Stimulated activated naive CD8-positive, alpha-beta T cell treated with anti-CD3 and anti-CD28 coated beads, Interleukin-15, amount 100 ng/mL, for 72 hours (primary cell): ENCODE measurements around the gene TRIOBP.
A peak's percentile ranks its signal among the peaks of the same experiment; 100 is the strongest.

ENCODE experiments used
- ATAC-seq: fragments of 150-1000 bp; cut with Tn5 transposase; 2 replicates; pipeline ENCODE4 v1.10.0; 2021; ENCODE audit warnings: mild to moderate bottlenecking, moderate library complexity
- DNase-seq, 2 donors: peaks; one replicate each; pipeline ENCODE4 v3.0.0; 2021 to 2022
- H3K27ac Mint-ChIP-seq, 2 donors: one replicate each; pipeline ENCODE4 v1.8.0; 2022; ENCODE audit warnings: mild to moderate bottlenecking in 2 of 2, mixed read lengths in 2 of 2, moderate library complexity in 2 of 2
- H3K27me3 Mint-ChIP-seq: one replicate; pipeline ENCODE4 v1.8.0; 2022; ENCODE audit warnings: mixed read lengths
- H3K4me1 Mint-ChIP-seq: one replicate; pipeline ENCODE4 v1.8.0; 2022; ENCODE audit warnings: mild to moderate bottlenecking, mixed read lengths
- H3K4me3 Mint-ChIP-seq, 2 donors: one replicate each; pipeline ENCODE4 v1.8.0; 2022; ENCODE audit warnings: mild to moderate bottlenecking in 2 of 2, mixed read lengths in 2 of 2, moderate library complexity in 1 of 2
- H3K9me3 Mint-ChIP-seq, 2 donors: one replicate each; pipeline ENCODE4 v1.8.0; 2022; ENCODE audit warnings: mixed read lengths in 2 of 2

Gene TRIOBP

GRCh38 chr22:37731804-37732471 is 35.1 kb downstream of the TRIOBP start:
- H3K27ac Mint-ChIP-seq: no peak overlapping the region
- DNase-seq (no peak), ATAC-seq (no peak)
- H3K27me3 Mint-ChIP-seq: no peaks in the 10 kb centered on the region
- no peak overlapping the region for H3K4me3 Mint-ChIP-seq
- no peaks in the 10 kb centered on the region for H3K4me1 Mint-ChIP-seq
- no peaks in the 10 kb centered on the region for H3K9me3 Mint-ChIP-seq

GRCh38 chr22:37732699-37733607 is 36.1 kb downstream of the TRIOBP start:
- DNase-seq (no peak), ATAC-seq (no peak)
- Mint-ChIP-seq H3K4me3 (no peak overlapping the region), H3K4me1 (no peaks in the 10 kb centered on the region), H3K27ac (peak overlapping the region in 1 of 2 donors; percentile 38), H3K27me3 (no peaks in the 10 kb centered on the region), H3K9me3 (no peaks in the 10 kb centered on the region)

GRCh38 chr22:37733625-37734401 is 37.0 kb downstream of the TRIOBP start:
- ATAC-seq: no peak
- Mint-ChIP-seq H3K9me3 (no peaks in the 10 kb centered on the region), H3K4me3 (no peak overlapping the region), H3K27ac (no peak overlapping the region), H3K27me3 (no peaks in the 10 kb centered on the region), H3K4me1 (no peaks in the 10 kb centered on the region)
- no peak for DNase-seq

GRCh38 chr22:37734402-37734700 is 37.5 kb downstream of the TRIOBP start:
- Mint-ChIP-seq H3K4me3 (no peak overlapping the region), H3K9me3 (no peaks in the 10 kb centered on the region), H3K4me1 (no peaks in the 10 kb centered on the region), H3K27ac (no peak overlapping the region), H3K27me3 (no peaks in the 10 kb centered on the region)
- DNase-seq: no peak
- ATAC-seq: no peak

GRCh38 chr22:37734964-37735451 is 38.2 kb downstream of the TRIOBP start:
- Mint-ChIP-seq H3K27me3 (no peaks in the 10 kb centered on the region), H3K4me3 (no peak overlapping the region), H3K4me1 (peaks cover 1% of the 10 kb centered on the region), H3K27ac (no peak overlapping the region), H3K9me3 (no peaks in the 10 kb centered on the region)
- ATAC-seq (no peak), DNase-seq (no peak)

GRCh38 chr22:37739035-37739434 is 42.2 kb downstream of the TRIOBP start:
- Mint-ChIP-seq H3K4me1 (peaks cover 21% of the 10 kb centered on the region), H3K27me3 (no peaks in the 10 kb centered on the region), H3K27ac (peak overlapping the region in 1 of 2 donors; percentile 30), H3K4me3 (no peak overlapping the region), H3K9me3 (no peaks in the 10 kb centered on the region)
- DNase-seq (no peak), ATAC-seq (no peak)

GRCh38 chr22:37739611-37740049 is 42.8 kb downstream of the TRIOBP start:
- H3K9me3 Mint-ChIP-seq: no peaks in the 10 kb centered on the region
- H3K27ac Mint-ChIP-seq: no peak overlapping the region
- no peak overlapping the region for H3K4me3 Mint-ChIP-seq
- no peak for ATAC-seq
- DNase-seq: no peak
- peaks cover 21% of the 10 kb centered on the region for H3K4me1 Mint-ChIP-seq
- no peaks in the 10 kb centered on the region for H3K27me3 Mint-ChIP-seq

- ATAC-seq (peak; percentile 77), DNase-seq (peak; percentile 30 to 45)
- Mint-ChIP-seq H3K4me1 (peaks cover 30% of the 10 kb centered on the region), H3K9me3 (no peaks in the 10 kb centered on the region), H3K27me3 (no peaks in the 10 kb centered on the region), H3K27ac (peak overlapping the region in 1 of 2 donors; percentile 72), H3K4me3 (peak overlapping the region; percentile 30 to 67)
These were observed 43.8 kb downstream of the TRIOBP start for GRCh38 chr22:37740455-37741311.

GRCh38 chr22:37741312-37741795 is 44.5 kb downstream of the TRIOBP start:
- Mint-ChIP-seq H3K9me3 (no peaks in the 10 kb centered on the region), H3K27ac (no peak overlapping the region), H3K4me3 (no peak overlapping the region), H3K27me3 (no peaks in the 10 kb centered on the region), H3K4me1 (peaks cover 30% of the 10 kb centered on the region)
- no peak for DNase-seq
- ATAC-seq: no peak

- H3K27ac Mint-ChIP-seq: no peak overlapping the region
- no peaks in the 10 kb centered on the region for H3K27me3 Mint-ChIP-seq
- H3K4me1 Mint-ChIP-seq: peaks cover 34% of the 10 kb centered on the region
- DNase-seq: no peak
- no peak for ATAC-seq
- H3K4me3 Mint-ChIP-seq: no peak overlapping the region
- no peaks in the 10 kb centered on the region for H3K9me3 Mint-ChIP-seq
These were observed 45.7 kb downstream of the TRIOBP start for GRCh38 chr22:37742376-37743171.

GRCh38 chr22:37744589-37744988 is 47.7 kb downstream of the TRIOBP start:
- no peak for DNase-seq
- no peaks in the 10 kb centered on the region for H3K27me3 Mint-ChIP-seq
- no peak for ATAC-seq
- no peaks in the 10 kb centered on the region for H3K9me3 Mint-ChIP-seq
- peak overlapping the region in 1 of 2 donors; percentile 1 for H3K4me3 Mint-ChIP-seq
- H3K4me1 Mint-ChIP-seq: peaks cover 52% of the 10 kb centered on the region
- H3K27ac Mint-ChIP-seq: no peak overlapping the region

- Mint-ChIP-seq H3K4me1 (peaks cover 47% of the 10 kb centered on the region), H3K4me3 (peak overlapping the region; percentile 85), H3K27ac (peak overlapping the region; percentile 92 to 95), H3K9me3 (no peaks in the 10 kb centered on the region), H3K27me3 (no peaks in the 10 kb centered on the region)
- ATAC-seq (peak; percentile 92), DNase-seq (peak; percentile 79 to 84)
These were observed 48.9 kb downstream of the TRIOBP start for GRCh38 chr22:37745548-37746365.

GRCh38 chr22:37746366-37747079 is 49.7 kb downstream of the TRIOBP start:
- Mint-ChIP-seq H3K9me3 (no peaks in the 10 kb centered on the region), H3K27me3 (no peaks in the 10 kb centered on the region), H3K4me3 (peak overlapping the region; percentile 85 to 89), H3K27ac (peak overlapping the region; percentile 54 to 86), H3K4me1 (peaks cover 48% of the 10 kb centered on the region)
- ATAC-seq: peak; percentile 57
- peak; percentile 42 to 46 for DNase-seq
